Hepatocyte (in vitro differentiated cells): ENCODE data around the gene PMPCA.

Experiments
- CTCF ChIP-seq: fragments of 200-600 bp; sonication (generic); IDR thresholded peaks from 2 replicates; pipeline ENCODE4 v1.5.1; 2016; ENCODE audit warnings: antibody characterized with exemption, mild to moderate bottlenecking; ENCODE audit not compliant: poor library complexity
- EZH2 ChIP-seq: fragments of 200-600 bp; sonication (generic); IDR thresholded peaks from 2 replicates; pipeline ENCODE4 v1.6.1; 2016; ENCODE audit warnings: antibody characterized with exemption, mild to moderate bottlenecking, borderline replicate concordance

- TF ChIP-seq CTCF (no peak), EZH2 (no peak)
Observed at GRCh38 chr9:136441681-136442245, 31.3 kb downstream of the PMPCA start.
